ENCODE data around the gene TBC1D2B.
"Not testable (repeated sequence)": the region's sequence is repeated elsewhere in the genome, so short reads cannot be mapped to it uniquely, and the experiment has no call there.

The TBC1D2B gene

GRCh38 chr15:77998592-77998991 is 78.9 kb downstream of the TBC1D2B start:
- H2BK120ac ChIP-seq (ENCODE audit: low read depth, low read length) = no peak overlapping the region
- no peak overlapping the region for H3K27ac ChIP-seq (ENCODE audit: low read depth, low read length)
- no peak overlapping the region for H3K9ac ChIP-seq (ENCODE audit: low read length)
- H3K4ac ChIP-seq (ENCODE audit: low read depth, low read length) = no peak overlapping the region
- no peaks in the 10 kb centered on the region for H3K4me1 ChIP-seq (ENCODE audit: control insufficient read depth, low read depth, low read length)
- no peak overlapping the region for H4K8ac ChIP-seq (ENCODE audit: low read depth, low read length)
- H3K79me2 ChIP-seq (ENCODE audit: control insufficient read depth, insufficient read depth, low read length) = no peaks in the 10 kb centered on the region
- H3K23ac ChIP-seq (ENCODE audit: low read length) = no peak overlapping the region
- H2BK5ac ChIP-seq (ENCODE audit: low read length) = no peak overlapping the region
- no peaks in the 10 kb centered on the region for H3K36me3 ChIP-seq (ENCODE audit: control insufficient read depth, insufficient read depth, low read length)
- H3K79me1 ChIP-seq (ENCODE audit: low read length) = no peaks in the 10 kb centered on the region
- no CpG with 5 or more reads among the region's 8 CpGs for WGBS (ENCODE audit: extremely low coverage, insufficient coverage, low lambda C conversion rate)
- DNase-seq = no peak
- H2BK15ac ChIP-seq (replicated peaks; ENCODE audit: low read depth) = no peak overlapping the region
- H3K27me3 ChIP-seq (ENCODE audit: insufficient read depth, low read length, poor library complexity) = no peaks in the 10 kb centered on the region
- H2AK5ac ChIP-seq (ENCODE audit: low read length) = no peak overlapping the region
- no peak overlapping the region for H3K4me2 ChIP-seq (ENCODE audit: low read length)
- no peak overlapping the region for H4K5ac ChIP-seq (ENCODE audit: low read length)
- no peak overlapping the region for H3K18ac ChIP-seq (ENCODE audit: low read length)
- no peak overlapping the region for H3K56ac ChIP-seq (ENCODE audit: low read length)
- no peak overlapping the region for H3K4me3 ChIP-seq (ENCODE audit: low read length)

- not testable (repeated sequence) for H2BK15ac ChIP-seq (replicated peaks; ENCODE audit: low read depth); H3K27me3 ChIP-seq (ENCODE audit: insufficient read depth, low read length, poor library complexity); H3K56ac ChIP-seq (ENCODE audit: low read length); H3K9ac ChIP-seq (ENCODE audit: low read length); H4K5ac ChIP-seq (ENCODE audit: low read length); H3K79me2 ChIP-seq (ENCODE audit: control insufficient read depth, insufficient read depth, low read length); H3K4me2 ChIP-seq (ENCODE audit: low read length); H3K4ac ChIP-seq (ENCODE audit: low read depth, low read length); H2AK5ac ChIP-seq (ENCODE audit: low read length); H3K23ac ChIP-seq (ENCODE audit: low read length); DNase-seq; H2BK5ac ChIP-seq (ENCODE audit: low read length); H3K18ac ChIP-seq (ENCODE audit: low read length); H3K4me3 ChIP-seq (ENCODE audit: low read length); H2BK120ac ChIP-seq (ENCODE audit: low read depth, low read length); H3K27ac ChIP-seq (ENCODE audit: low read depth, low read length); H3K36me3 ChIP-seq (ENCODE audit: control insufficient read depth, insufficient read depth, low read length); H3K4me1 ChIP-seq (ENCODE audit: control insufficient read depth, low read depth, low read length); H4K8ac ChIP-seq (ENCODE audit: low read depth, low read length); H3K79me1 ChIP-seq (ENCODE audit: low read length)
- no CpG with 5 or more reads among the region's 23 CpGs for WGBS (ENCODE audit: extremely low coverage, insufficient coverage, low lambda C conversion rate)
These were observed 79.6 kb downstream of the TBC1D2B start for GRCh38 chr15:77997761-77998554.

DNA sequence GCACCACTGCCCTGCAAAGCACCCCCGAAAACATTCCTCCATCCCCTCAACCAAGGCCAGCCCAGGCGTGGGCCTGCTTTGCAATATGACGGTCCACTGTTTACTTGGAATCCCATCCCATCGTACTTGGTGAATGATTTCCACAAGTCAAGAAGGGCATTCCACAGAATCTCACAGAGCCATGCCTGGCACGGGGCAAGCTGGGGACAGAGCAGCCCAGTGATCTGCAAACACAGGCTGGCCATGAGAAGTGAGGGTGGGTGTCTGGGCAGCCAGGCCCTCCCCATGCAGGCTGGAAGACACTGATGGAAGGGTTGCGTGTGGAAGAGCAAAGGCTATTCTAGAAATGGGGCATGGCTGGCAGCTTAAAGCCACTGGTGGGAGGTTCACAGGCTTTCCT is 80.3 kb downstream of the TBC1D2B start:
- not testable (repeated sequence) for H3K56ac ChIP-seq (ENCODE audit: low read length); H3K9ac ChIP-seq (ENCODE audit: low read length); H3K23ac ChIP-seq (ENCODE audit: low read length); H2BK5ac ChIP-seq (ENCODE audit: low read length); H3K27me3 ChIP-seq (ENCODE audit: insufficient read depth, low read length, poor library complexity); H3K4me2 ChIP-seq (ENCODE audit: low read length); H2AK5ac ChIP-seq (ENCODE audit: low read length); H3K4ac ChIP-seq (ENCODE audit: low read depth, low read length); H3K4me3 ChIP-seq (ENCODE audit: low read length); H2BK120ac ChIP-seq (ENCODE audit: low read depth, low read length); H3K36me3 ChIP-seq (ENCODE audit: control insufficient read depth, insufficient read depth, low read length); H4K8ac ChIP-seq (ENCODE audit: low read depth, low read length); H3K4me1 ChIP-seq (ENCODE audit: control insufficient read depth, low read depth, low read length); H4K5ac ChIP-seq (ENCODE audit: low read length); H3K27ac ChIP-seq (ENCODE audit: low read depth, low read length); H3K79me1 ChIP-seq (ENCODE audit: low read length); H3K18ac ChIP-seq (ENCODE audit: low read length); DNase-seq; H3K79me2 ChIP-seq (ENCODE audit: control insufficient read depth, insufficient read depth, low read length); H2BK15ac ChIP-seq (replicated peaks; ENCODE audit: low read depth)
- no CpG with 5 or more reads among the region's 6 CpGs for WGBS (ENCODE audit: extremely low coverage, insufficient coverage, low lambda C conversion rate)

GRCh38 chr15:77996713-77997171 is 80.8 kb downstream of the TBC1D2B start:
- not testable (repeated sequence) for H3K4me3 ChIP-seq (ENCODE audit: low read length); DNase-seq; H3K18ac ChIP-seq (ENCODE audit: low read length); H2BK5ac ChIP-seq (ENCODE audit: low read length); H2BK15ac ChIP-seq (replicated peaks; ENCODE audit: low read depth); H3K27ac ChIP-seq (ENCODE audit: low read depth, low read length); H3K56ac ChIP-seq (ENCODE audit: low read length); H3K27me3 ChIP-seq (ENCODE audit: insufficient read depth, low read length, poor library complexity); H3K9ac ChIP-seq (ENCODE audit: low read length); H4K5ac ChIP-seq (ENCODE audit: low read length); H4K8ac ChIP-seq (ENCODE audit: low read depth, low read length); H3K79me1 ChIP-seq (ENCODE audit: low read length); H3K4ac ChIP-seq (ENCODE audit: low read depth, low read length); H2AK5ac ChIP-seq (ENCODE audit: low read length); H3K4me1 ChIP-seq (ENCODE audit: control insufficient read depth, low read depth, low read length); H3K4me2 ChIP-seq (ENCODE audit: low read length); H3K36me3 ChIP-seq (ENCODE audit: control insufficient read depth, insufficient read depth, low read length); H3K79me2 ChIP-seq (ENCODE audit: control insufficient read depth, insufficient read depth, low read length); H2BK120ac ChIP-seq (ENCODE audit: low read depth, low read length); H3K23ac ChIP-seq (ENCODE audit: low read length)
- no CpG with 5 or more reads among the region's 4 CpGs for WGBS (ENCODE audit: extremely low coverage, insufficient coverage, low lambda C conversion rate)

GRCh38 chr15:77996226-77996625 is 81.3 kb downstream of the TBC1D2B start:
- H3K18ac ChIP-seq (ENCODE audit: low read length); H3K23ac ChIP-seq (ENCODE audit: low read length); H3K56ac ChIP-seq (ENCODE audit: low read length); H2BK5ac ChIP-seq (ENCODE audit: low read length); H4K5ac ChIP-seq (ENCODE audit: low read length); H3K27ac ChIP-seq (ENCODE audit: low read depth, low read length); H3K4ac ChIP-seq (ENCODE audit: low read depth, low read length); H3K36me3 ChIP-seq (ENCODE audit: control insufficient read depth, insufficient read depth, low read length); H3K79me2 ChIP-seq (ENCODE audit: control insufficient read depth, insufficient read depth, low read length); H3K27me3 ChIP-seq (ENCODE audit: insufficient read depth, low read length, poor library complexity); H2AK5ac ChIP-seq (ENCODE audit: low read length); H3K4me2 ChIP-seq (ENCODE audit: low read length); H3K9ac ChIP-seq (ENCODE audit: low read length); H4K8ac ChIP-seq (ENCODE audit: low read depth, low read length); DNase-seq; H2BK120ac ChIP-seq (ENCODE audit: low read depth, low read length); H3K4me3 ChIP-seq (ENCODE audit: low read length); H3K4me1 ChIP-seq (ENCODE audit: control insufficient read depth, low read depth, low read length); H2BK15ac ChIP-seq (replicated peaks; ENCODE audit: low read depth); H3K79me1 ChIP-seq (ENCODE audit: low read length): not testable (repeated sequence)
- no CpG with 5 or more reads among the region's 8 CpGs for WGBS (ENCODE audit: extremely low coverage, insufficient coverage, low lambda C conversion rate)

GRCh38 chr15:77995537-77995918 is 82.0 kb downstream of the TBC1D2B start:
- H3K56ac ChIP-seq (ENCODE audit: low read length); H2AK5ac ChIP-seq (ENCODE audit: low read length); H3K79me1 ChIP-seq (ENCODE audit: low read length); H3K23ac ChIP-seq (ENCODE audit: low read length); H3K9ac ChIP-seq (ENCODE audit: low read length); DNase-seq; H4K8ac ChIP-seq (ENCODE audit: low read depth, low read length); H3K27me3 ChIP-seq (ENCODE audit: insufficient read depth, low read length, poor library complexity); H3K36me3 ChIP-seq (ENCODE audit: control insufficient read depth, insufficient read depth, low read length); H3K4me3 ChIP-seq (ENCODE audit: low read length); H2BK120ac ChIP-seq (ENCODE audit: low read depth, low read length); H2BK15ac ChIP-seq (replicated peaks; ENCODE audit: low read depth); H3K4me1 ChIP-seq (ENCODE audit: control insufficient read depth, low read depth, low read length); H3K79me2 ChIP-seq (ENCODE audit: control insufficient read depth, insufficient read depth, low read length); H3K4me2 ChIP-seq (ENCODE audit: low read length); H3K18ac ChIP-seq (ENCODE audit: low read length); H2BK5ac ChIP-seq (ENCODE audit: low read length); H3K4ac ChIP-seq (ENCODE audit: low read depth, low read length); H4K5ac ChIP-seq (ENCODE audit: low read length); H3K27ac ChIP-seq (ENCODE audit: low read depth, low read length): not testable (repeated sequence)
- WGBS (ENCODE audit: extremely low coverage, insufficient coverage, low lambda C conversion rate) = no CpG with 5 or more reads among the region's 4 CpGs
